Suprapubic skin (tissue), 4 donors: ENCODE data around the gene SLC17A8.

Experiments
- CTCF ChIP-seq, 2 donors: fragments of 200-600 bp in 1 of 2; fragments of 450-650 bp in 1 of 2; sonication (generic) in 1 of 2; IDR thresholded peaks; one replicate each; pipeline ENCODE4 v1.5.1; 2016 to 2019; ENCODE audit warnings: antibody characterized with exemption in 2 of 2, mild to moderate bottlenecking in 1 of 2, moderate library complexity in 1 of 2
- EP300 ChIP-seq: sonication (generic); formaldehyde crosslinking; IDR thresholded peaks from one replicate; pipeline ENCODE4 v1.6.1; 2017; ENCODE audit warnings: antibody characterized with exemption
- POLR2A ChIP-seq, 2 donors: fragments of 450-650 bp; IDR thresholded peaks; one replicate each; pipeline ENCODE4 v1.6.1; 2017; ENCODE audit warnings: antibody characterized with exemption in 2 of 2, mild to moderate bottlenecking in 2 of 2, moderate library complexity in 2 of 2
- POLR2AphosphoS5 ChIP-seq, 3 donors: sonication (generic); formaldehyde crosslinking; IDR thresholded peaks; one replicate each; pipeline ENCODE4 v1.6.1; 2017; ENCODE audit warnings: antibody characterized with exemption in 3 of 3

GRCh38 chr12:100375038-100375735, 18.3 kb downstream of the SLC17A8 start:
- TF ChIP-seq POLR2A (IDR thresholded peaks at IDR 0.05), result no peak
- no peak for TF ChIP-seq CTCF (IDR thresholded peaks at IDR 0.05)
- TF ChIP-seq POLR2AphosphoS5 (IDR thresholded peaks at IDR 0.05), result no peak
- TF ChIP-seq EP300, result no peak
